GM18511 (cell line): Measurements from ENCODE around the gene ABCA1.
"Not testable (repeated sequence)": the region's sequence is repeated elsewhere in the genome, so short reads cannot be mapped to it uniquely, and the experiment has no call there.

Source experiments
- ATAC-seq: cut with Tn5 transposase; IDR thresholded peaks from one replicate; pipeline ENCODE4 v1.9.1; 2021; ENCODE audit warnings: mild to moderate bottlenecking, moderate library complexity; ENCODE audit not compliant: unreplicated experiment

Gene ABCA1

DNA sequence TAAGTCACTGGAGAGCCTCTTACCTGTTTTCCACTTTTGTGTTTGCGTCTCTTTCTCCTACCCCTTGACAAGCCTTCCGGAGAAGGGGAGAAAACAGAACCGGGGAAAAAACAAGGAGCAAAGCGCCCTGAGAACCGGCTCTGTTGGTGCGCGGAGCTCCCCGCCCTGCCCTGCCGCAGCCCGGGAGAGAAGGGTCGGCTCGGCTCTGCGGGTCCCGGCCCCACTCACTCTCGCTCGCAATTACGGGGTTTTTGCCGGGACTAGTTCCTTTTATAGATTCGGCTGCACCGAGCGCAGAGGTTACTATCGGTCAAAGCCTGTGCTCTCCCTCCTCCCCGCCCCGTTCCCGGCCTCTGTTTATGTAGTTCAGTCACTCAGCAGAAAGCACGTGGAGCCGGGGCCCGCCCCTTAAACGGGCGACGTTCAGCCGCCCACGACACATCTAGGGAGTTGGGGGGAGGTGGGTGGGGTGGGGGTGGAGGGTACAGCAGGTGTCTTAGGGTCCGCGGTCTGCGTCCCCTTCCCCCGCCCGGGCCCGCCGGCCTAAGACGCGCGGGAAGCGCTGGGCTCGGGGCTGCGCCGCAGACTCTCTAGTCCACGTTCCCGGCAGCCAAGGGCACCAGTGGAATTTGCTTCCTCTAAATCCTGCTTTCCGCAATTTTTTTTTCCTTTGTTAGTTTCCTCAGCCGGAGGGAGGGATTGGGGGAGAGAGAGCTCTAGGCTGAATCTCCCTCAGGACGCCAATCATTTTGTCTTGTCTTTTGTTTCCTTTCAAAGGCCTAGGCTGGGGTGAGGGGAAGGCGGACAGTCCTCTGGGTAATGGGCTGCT, at the start of gene ABCA1:
ABCA1 (minus strand) TSS at position 244 of the 829 bp plus-strand sequence. CDS start 24,476 bp downstream, outside the sequence.
- peak; percentile 46 for ATAC-seq

- no peak for ATAC-seq
Observed at GRCh38 chr9:104977580-104977979, 49.6 kb upstream of the ABCA1 start.

- ATAC-seq: no peak
Observed at GRCh38 chr9:104977168-104977567, 49.2 kb upstream of the ABCA1 start.

GRCh38 chr9:104975966-104976595, 48.1 kb upstream of the ABCA1 start:
- not testable (repeated sequence) for ATAC-seq

DNA sequence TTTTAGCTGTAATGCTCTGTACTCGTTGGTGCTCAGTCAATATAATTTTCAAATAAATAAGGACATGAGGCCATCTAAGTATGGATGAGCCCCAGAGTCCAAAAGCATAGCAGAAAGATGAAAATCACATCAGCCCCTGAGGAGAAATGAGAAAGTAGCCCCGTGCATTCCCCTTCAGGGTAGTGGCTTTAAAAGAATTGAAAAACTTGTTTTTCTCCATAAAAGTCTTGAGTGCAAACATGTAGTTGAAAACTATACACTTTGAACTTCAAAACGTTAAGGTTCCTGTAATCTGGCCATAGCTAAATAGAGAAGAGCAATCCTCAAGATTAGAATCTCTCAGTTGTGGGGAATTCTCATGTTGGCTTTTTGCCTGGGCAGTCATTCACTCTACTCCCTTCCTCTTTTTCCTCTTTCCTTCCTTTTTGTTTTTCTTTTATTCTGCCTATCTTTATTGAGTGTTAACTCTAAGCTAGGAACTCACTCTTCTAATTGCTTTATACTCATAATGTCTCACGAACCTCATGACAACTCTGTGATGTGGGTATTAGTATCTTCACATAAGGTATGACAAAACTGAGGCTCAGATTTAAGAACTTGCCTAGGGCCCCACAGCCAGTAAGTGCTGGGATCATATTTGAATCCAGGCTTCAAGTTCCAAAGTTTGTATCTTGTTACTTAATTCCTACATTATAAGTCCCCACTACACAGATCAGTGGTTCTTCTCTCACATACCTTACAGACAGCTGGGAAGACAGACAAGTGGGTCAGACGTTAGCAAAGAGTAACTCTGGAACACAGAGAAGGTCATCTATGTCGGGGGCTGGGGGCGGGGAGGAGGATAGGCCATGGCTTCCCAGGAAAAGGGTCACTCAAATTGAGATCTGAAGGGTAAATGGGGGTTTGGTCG, 46.4 kb upstream of the ABCA1 start:
- no peak for ATAC-seq

GRCh38 chr9:104972242-104972866, 44.4 kb upstream of the ABCA1 start:
- no peak for ATAC-seq

DNA sequence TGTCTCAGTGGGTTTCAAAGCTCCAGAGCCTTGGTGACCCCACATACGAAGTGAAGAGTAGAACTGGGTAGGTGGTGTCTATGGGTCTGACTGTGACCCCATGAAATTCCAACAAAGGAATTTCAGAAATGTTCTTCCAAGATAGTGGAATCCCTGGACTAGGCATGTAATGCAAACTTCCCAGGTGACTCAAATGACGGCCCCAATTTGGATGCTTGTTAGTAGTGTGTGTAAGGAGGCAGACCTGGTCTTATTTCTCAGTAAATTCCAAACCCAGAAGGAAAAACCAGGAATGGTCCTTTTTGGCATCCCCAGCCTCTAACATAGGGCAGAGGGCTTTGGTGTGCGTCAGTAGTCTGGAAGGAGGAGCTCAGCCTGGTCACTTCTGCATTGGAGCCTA, 43.6 kb upstream of the ABCA1 start:
- no peak for ATAC-seq

DNA sequence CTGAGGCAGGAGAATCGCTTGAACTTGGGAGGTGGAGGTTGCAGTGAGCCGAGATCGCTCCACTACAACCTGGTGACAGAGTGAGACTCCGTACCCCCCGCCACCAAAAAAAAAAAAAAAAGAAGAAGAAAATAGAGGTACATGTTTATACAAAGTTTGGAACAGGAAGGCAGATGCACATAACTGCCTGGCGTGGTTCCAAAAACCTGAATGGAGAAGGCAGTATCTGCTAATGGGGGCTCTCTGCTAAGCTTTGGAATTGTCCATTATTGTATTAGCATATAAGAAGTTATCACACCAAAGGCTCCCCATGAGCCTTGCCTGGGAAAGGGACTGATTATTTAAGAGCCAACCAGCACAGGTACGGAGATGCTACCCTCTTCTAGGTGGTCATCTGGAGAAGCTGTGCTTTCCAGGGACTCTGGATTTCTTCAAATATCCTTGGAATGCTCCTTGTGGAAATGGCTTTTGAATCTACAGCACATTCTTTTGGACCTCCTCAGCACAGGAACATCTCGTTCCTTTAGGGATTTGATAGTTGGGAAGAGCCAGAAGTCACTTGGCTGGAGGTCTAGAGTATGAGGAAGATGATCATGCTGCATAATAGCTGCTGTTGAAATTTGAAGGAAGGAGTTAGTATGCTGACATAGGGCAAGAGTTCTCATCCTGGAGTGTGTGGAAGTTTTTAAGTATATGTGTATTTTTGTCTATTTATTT, 42.5 kb upstream of the ABCA1 start:
- ATAC-seq: no peak

DNA sequence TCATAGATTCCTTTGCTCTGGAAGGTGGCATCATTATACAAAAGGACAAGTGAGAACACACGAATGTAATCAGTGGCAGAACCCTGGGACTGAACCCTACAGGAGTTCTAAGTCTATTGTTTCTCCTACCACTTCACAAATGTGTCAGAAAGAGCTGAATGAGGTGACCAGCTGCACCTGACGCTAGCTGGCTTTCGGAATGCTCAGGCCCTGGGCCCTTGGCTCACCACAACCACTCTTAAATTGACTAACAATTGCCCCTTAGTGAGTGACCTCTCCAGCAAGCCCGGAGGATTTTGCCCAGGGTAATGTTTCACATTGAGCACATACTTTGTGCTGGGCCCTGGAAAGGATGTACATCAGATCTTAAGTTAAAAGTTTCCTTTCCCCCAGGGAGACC, 41.2 kb upstream of the ABCA1 start:
- no peak for ATAC-seq

DNA sequence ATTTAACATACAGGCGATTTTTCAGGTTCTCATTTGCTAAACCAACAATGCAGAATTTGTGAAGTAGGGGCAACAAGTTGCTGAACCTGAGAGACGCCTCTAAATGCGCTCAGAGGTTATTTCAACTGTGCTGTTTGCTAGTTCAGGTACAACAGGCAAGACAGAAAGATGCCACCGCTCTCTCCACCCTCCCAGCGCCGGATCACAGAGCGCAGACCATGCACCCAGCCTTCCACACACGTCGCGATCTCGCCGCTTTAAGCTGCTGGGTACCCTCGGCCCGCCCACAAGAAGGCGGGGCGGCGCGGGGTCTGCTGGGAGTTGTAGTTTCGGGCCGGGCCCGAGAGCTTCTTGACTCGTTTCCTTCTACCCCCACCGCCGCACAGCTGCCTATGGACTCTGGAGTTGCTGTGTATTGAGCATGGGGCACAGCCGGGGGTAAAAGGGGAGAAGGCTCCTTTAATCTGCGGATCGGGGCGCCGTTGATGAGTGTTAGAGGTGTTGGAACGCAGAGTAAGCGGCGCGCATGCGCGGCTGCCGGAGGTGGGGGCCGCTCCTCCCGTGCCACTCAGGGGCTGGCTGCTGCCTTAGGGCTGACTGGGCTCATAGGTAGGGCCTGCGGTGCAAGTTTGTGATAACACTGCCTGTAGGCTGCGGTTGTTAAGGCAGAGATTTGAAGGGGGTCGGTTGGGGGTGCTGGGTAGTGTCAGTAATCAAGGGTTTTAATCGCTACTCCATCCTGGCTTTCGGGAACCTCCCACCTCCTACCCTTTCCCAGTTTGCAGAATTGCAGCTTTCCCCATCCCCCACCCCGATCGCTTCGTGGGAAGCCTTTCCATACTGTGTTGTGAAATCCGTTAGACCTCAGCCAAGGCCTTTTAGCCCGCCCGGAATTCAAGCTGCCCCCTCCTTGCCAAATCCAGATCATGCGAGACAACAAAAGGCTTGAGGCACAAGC, 40.3 kb upstream of the ABCA1 start:
- ATAC-seq: peak; percentile 100

- ATAC-seq: no peak
Observed at GRCh38 chr9:104963076-104963475, 35.1 kb upstream of the ABCA1 start.

DNA sequence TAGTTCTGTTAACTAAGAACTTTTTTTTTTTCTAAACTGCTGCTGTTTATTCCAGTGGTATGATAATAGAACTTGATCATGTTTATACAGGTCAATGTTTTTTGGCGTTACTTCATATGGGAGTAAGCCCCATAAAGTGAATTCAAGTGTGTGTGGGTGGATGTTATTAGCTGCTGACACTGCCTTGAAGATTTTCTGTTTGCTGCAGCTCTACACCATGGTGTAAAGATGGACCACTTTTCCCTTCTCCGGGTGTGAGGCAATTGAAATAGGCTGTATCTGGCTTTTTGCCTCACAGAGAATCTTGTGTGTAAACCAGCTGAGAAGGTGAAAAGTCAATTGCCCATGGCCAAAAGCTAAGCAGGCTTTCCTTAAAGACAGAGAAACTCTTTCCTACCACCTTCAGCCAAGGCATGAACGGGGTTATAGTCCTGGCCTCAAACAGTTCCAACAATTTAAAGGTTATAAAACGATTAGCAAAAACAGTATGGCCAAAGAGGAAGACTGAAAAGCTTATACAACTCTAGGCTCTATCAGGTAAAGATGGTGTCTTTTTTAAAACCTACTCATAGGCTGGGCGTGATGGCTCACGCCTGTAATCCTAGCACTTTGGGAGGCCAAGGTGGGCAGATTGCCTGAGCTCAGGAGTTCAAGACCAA, 33.9 kb upstream of the ABCA1 start:
- peak; percentile 9 for ATAC-seq

- peak; percentile 98 for ATAC-seq
Observed at GRCh38 chr9:104961238-104961637, 33.3 kb upstream of the ABCA1 start.

GRCh38 chr9:104960662-104961061, 32.7 kb upstream of the ABCA1 start:
- ATAC-seq: no peak

DNA sequence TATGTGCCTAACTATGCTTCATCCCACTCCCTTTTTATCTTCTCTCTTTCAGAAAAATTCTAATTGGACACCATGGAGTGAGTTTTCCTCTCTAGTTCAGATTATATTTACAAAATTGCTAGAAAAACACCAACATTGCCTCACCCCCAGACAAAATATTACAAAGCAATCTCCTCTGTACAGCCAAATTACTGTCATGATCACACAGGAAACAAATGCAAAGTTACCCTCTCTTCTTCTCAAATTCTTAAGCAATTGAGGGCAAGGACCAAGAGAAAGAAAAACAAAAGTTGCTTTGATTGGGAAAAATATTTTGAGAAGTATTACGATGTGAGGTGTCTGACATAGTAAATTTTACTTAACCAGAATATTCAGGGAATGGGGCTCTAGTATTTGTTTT, 30.8 kb upstream of the ABCA1 start:
- no peak for ATAC-seq

DNA sequence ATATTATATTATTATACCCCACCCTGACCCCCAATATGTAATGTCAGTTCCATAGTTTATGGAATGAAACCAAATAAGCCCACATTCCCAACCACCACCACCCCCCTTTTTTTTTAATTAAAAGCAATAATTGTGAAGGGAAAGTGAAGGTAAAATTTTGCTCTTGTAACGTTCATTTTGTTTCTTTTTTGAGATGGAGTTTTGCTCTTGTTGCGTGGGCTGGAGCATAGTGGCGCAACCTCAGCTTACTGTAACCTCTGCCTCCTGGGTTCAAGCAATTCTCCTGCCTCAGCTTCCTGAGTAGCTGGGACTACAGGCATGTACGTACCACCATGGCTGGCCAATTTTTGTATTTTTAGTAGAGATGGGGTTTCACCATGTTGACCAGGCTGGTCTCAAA, 30.1 kb upstream of the ABCA1 start:
- ATAC-seq: not testable (repeated sequence)

DNA sequence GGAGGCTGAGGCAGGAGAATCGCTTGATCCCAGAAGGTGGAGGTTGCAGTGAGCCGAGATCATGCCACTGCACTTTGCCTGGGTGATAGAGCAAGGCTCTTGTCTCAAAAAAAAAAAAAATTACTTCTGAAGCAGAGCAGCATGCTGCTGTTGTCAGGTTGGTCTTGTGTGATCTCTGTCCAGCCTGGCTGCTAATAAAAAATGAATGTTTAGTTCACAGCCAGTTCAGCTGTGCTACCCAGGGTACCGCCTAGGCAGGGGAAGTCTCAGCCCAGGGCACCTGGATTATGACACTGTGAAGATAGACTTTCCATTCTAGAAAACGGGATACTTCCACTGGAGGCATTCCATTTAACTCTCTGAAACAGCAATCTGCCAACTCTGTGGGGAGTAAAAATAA, 23.5 kb upstream of the ABCA1 start:
- ATAC-seq: no peak

DNA sequence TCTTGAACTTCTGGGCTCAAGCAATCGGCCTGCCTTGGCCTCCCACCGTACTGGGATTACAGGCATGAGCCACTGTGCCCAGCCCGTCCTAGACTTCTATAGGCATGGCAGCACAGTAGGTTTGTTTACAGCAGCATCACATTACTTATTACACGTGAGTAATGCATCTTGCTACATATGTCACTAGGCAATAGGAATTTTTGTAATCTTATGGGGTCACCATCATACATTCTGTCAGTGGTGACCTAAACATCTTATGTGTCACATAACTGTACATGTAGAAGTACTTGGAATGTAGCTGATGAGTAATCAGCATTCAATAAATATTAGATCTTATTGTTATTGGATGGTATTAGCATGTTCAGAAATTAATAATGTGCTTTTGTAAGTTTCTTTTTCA, 22.9 kb upstream of the ABCA1 start:
- ATAC-seq: no peak

DNA sequence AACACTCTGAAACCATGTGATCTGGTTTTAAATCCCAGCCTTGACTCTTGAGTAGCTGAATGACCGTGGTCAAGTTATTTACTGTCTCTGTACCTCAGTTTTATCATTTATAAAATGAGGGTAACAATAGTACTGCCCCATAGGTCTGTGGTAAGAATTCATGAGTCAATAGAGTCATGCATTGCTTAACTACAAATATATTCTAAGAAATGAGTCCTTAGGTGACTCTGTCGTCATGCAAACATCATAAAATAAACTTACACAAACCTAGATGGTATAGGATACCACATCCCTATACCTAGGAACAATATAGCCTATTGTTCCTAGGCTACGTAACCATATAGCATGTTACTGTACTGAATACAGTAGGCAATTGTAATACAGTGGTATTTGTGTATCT, 20.3 kb upstream of the ABCA1 start:
- ATAC-seq: no peak
